Adrenal gland (tissue), 12 donors: Measurements from ENCODE around the gene KLF6. TPM values are rescaled to one million over a fixed set of nuclear protein-coding genes. Genes with fewer than 3 reads are reported as not detected.

Experiments
- DNase-seq, 7 donors: peaks; one replicate each; pipeline ENCODE4 v3.0.0-alpha.2; 2019 to 2020
- H3K27ac ChIP-seq, 5 donors: fragments of 200-600 bp; sonication (generic) in 4 of 5; 1 replicate in 3 of 5; 2 replicates in 2 of 5; pipeline versions ENCODE4 v1.5.1 to v1.8.0; 2016 to 2020; ENCODE audit warnings: mild to moderate bottlenecking in 1 of 5
- H3K27me3 ChIP-seq: fragments of 200-600 bp; 2 replicates; pipeline ENCODE4 v1.8.0; 2021
- H3K36me3 ChIP-seq, 2 donors: fragments of 200-600 bp; replicated peaks in 1 of 2; 1 replicate in 1 of 2; 2 replicates in 1 of 2; pipeline versions ENCODE4 v1.5.1 to v1.8.0; 2018 to 2022
- H3K4me1 ChIP-seq, 2 donors: fragments of 200-600 bp; replicated peaks in 1 of 2; 1 replicate in 1 of 2; 2 replicates in 1 of 2; pipeline versions ENCODE4 v1.5.1 to v1.8.0; 2018 to 2021
- H3K4me3 ChIP-seq, 4 donors: fragments of 200-600 bp; sonication (generic) in 3 of 4; one replicate each; pipeline ENCODE4 v1.5.1; 2016 to 2018
- H3K9me3 ChIP-seq, 3 donors: fragments of 200-600 bp; sonication (generic) in 1 of 3; replicated peaks in 1 of 3; 1 replicate in 2 of 3; 2 replicates in 1 of 3; pipeline versions ENCODE4 v1.5.1 to v1.8.0; 2016 to 2021
- POLR2A ChIP-seq, 2 donors: fragments of 450-650 bp; IDR thresholded peaks; one replicate each; pipeline ENCODE4 v1.6.1; 2017; ENCODE audit warnings: antibody characterized with exemption in 2 of 2, mild to moderate bottlenecking in 2 of 2, moderate library complexity in 1 of 2
- WGBS, 4 donors: extraction: QIAGEN DNeasy Blood & Tissue Kit in 2 of 4; methylation state at CpG; one replicate each; pipeline versions ENCODE4 v1.1.5 to v1.1.7; 2013 to 2017; 5-methylcytosine and 5-hydroxymethylcytosine counted together
- intact Hi-C, 2 donors: fragments of 100-400 bp; cut with DNase I; formaldehyde crosslinking; loops; one replicate each; pipeline versions ENCODE4 v1.14.1 to v1.15.0; 2022 to 2023
- polyA plus RNA-seq, 3 donors: library from polyadenylated mRNA; stranded (reverse); fragments of 200-250 nt in 2 of 3; fragments of 350-450 nt in 1 of 3; fragmentation: Illumina TruSeq in 1 of 3; extraction: RNeasy Lipid Tissue Mini Kit (QIAGEN cat#74804) in 1 of 3; gene quantifications; one replicate each; pipeline ENCODE4 v1.2.3, GENCODE V29; 2013 to 2014
- total RNA-seq, 9 donors: library from RNA; depleted of rRNA in 4 of 9; stranded (reverse); fragments of >200 nt in 4 of 9; fragments of 120-200 nt in 1 of 9; fragmentation: NEBNext Ultra II Directional in 1 of 9; extraction: Animal tissue kit (Norgen Biotek cat#: 25700) in 1 of 9; gene quantifications; one replicate each; pipeline versions ENCODE4 v1.1.0 to v1.2.4, GENCODE V29; 2013 to 2023
- TF ChIP-seq, protein P1 (sequence below), 6 experiments: fragments of 450-650 bp in 4 of 6; fragments of 200-600 bp in 2 of 6; sonication (generic) in 1 of 6; IDR thresholded peaks; 1 replicate in 5 of 6; 2 replicates in 1 of 6; pipeline versions ENCODE4 v1.5.1 to v1.8.0; 2016 to 2021; ENCODE audit warnings: antibody characterized with exemption in 6 of 6, mild to moderate bottlenecking in 2 of 6, moderate library complexity in 1 of 6
- donor health status: healthy with polysubstance abuse.
- donor health status: Bipolar disorder and iron deficiency.
- donor health status: DM: yes; HTN: yes; CAD: no.
- donor health status: DM: no; HTN: no; CAD: no.
- donor health status: DM: no; HTN: no; CAD: no.
- donor health status: DM: yes; HTN: yes; CAD: no.

Gene KLF6
- total and polyA plus RNA-seq, 12 donors: 14.4 to 70.2 (median 26.8) TPM

DNA sequence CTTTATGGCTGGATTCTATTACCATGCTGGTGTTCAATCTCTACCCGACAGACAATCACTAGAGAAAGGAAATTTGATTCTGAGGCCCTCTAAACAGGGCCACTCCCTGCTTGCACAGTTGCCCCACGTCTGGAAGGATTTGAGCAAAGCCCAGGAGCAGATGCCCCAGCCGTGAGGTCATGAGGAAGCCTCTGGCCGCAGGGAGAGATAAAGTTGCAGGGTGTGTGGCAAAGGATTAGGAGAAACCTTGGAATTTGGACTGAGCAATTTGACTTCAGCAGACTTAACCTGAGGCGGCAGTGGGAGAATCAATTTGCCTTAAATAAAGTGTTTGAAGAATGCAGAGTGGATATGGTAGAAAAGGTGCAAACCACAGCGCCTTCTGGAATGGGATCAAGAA is 40.2 kb upstream of the KLF6 start:
- no peaks in the 10 kb centered on the region for H3K36me3 ChIP-seq
- no peak for DNase-seq
- intact Hi-C loops: no loop called here
- peaks cover 5% of the 10 kb centered on the region in 2 donors for H3K4me1 ChIP-seq
- H3K9me3 ChIP-seq: no peaks in the 10 kb centered on the region
- H3K27me3 ChIP-seq: no peaks in the 10 kb centered on the region
- no peak overlapping the region for H3K27ac ChIP-seq
- TF ChIP-seq, protein P1, sequence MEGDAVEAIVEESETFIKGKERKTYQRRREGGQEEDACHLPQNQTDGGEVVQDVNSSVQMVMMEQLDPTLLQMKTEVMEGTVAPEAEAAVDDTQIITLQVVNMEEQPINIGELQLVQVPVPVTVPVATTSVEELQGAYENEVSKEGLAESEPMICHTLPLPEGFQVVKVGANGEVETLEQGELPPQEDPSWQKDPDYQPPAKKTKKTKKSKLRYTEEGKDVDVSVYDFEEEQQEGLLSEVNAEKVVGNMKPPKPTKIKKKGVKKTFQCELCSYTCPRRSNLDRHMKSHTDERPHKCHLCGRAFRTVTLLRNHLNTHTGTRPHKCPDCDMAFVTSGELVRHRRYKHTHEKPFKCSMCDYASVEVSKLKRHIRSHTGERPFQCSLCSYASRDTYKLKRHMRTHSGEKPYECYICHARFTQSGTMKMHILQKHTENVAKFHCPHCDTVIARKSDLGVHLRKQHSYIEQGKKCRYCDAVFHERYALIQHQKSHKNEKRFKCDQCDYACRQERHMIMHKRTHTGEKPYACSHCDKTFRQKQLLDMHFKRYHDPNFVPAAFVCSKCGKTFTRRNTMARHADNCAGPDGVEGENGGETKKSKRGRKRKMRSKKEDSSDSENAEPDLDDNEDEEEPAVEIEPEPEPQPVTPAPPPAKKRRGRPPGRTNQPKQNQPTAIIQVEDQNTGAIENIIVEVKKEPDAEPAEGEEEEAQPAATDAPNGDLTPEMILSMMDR (IDR thresholded peaks at IDR 0.05): no peak
- TF ChIP-seq POLR2A (IDR thresholded peaks at IDR 0.05): no peak
- no peak overlapping the region for H3K4me3 ChIP-seq
- 63 to 75% (median 73%) methylated on average over 6 of the region's 6 CpGs for WGBS, 4 donors

DNA sequence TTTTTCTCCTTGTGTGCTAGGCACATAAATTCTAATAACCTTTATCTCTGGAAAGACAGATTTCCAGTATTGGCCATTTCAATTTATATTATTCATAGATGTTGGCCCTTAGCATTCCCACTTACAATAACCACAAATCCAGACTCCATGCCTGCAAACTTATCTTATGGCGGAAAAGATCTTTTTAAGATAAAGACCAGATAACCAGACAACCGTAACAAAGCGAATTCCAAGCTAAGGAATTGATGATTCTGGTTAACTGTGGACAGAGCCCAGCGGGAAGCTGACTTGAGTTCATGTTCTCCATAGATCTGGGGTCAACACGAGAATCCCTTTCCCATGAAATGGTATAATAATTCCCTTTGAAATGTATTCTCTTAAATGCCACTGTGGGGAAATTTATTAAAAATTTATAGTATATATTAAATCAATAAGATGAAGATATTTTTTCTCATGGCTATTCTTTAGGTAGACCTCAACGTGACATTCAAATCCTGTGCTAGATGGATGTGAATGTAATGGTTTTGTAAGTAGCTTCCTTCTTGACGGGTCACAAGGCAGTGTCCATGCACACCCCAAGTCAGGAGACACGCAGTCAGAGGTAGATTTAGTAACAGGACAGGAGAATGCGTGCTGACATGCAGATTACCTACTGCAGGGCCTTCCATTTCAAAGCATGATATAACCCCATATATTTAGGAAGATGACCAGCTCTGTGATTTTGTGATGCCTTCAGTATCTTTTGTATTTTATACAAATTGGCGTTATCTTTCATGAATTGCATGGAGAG is 37.7 kb upstream of the KLF6 start:
- TF ChIP-seq, protein P1 (IDR thresholded peaks at IDR 0.05): no peak
- TF ChIP-seq POLR2A (IDR thresholded peaks at IDR 0.05): no peak
- intact Hi-C loops: no loop called here
- Histone ChIP-seq H3K4me1 (no peaks in the 10 kb centered on the region), H3K27me3 (no peaks in the 10 kb centered on the region), H3K36me3 (no peaks in the 10 kb centered on the region), H3K27ac (no peak overlapping the region), H3K9me3 (no peaks in the 10 kb centered on the region), H3K4me3 (no peak overlapping the region)
- 89 to 96% (median 91%) methylated on average over 10 of the region's 10 CpGs for WGBS, 4 donors
- DNase-seq: no peak

DNA sequence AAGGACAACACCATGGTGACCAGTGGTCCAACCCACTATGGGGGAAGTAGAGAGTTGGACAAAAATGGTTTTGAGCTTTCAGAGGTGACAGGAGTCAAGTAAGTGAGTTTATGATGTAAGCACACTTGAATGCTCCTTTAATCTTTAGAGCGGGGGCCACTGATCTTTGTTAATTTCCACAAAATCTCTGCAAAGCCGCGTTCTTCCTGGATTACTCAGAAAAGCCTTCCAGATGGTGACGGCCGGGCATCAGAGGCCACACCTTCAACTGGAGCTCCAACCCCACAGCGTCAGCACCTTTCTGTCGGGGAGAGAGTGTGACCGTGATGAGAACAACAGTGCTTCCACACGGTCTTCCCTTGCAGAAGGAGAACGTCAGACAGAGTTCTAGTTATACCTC is 35.2 kb upstream of the KLF6 start:
- H3K4me3 ChIP-seq: no peak overlapping the region
- no peaks in the 10 kb centered on the region for H3K27me3 ChIP-seq
- DNase-seq: no peak
- 82 to 89% (median 88%) methylated on average over 10 of the region's 10 CpGs for WGBS, 4 donors
- TF ChIP-seq, protein P1 (IDR thresholded peaks at IDR 0.05): no peak
- TF ChIP-seq POLR2A (IDR thresholded peaks at IDR 0.05): no peak
- H3K27ac ChIP-seq: no peak overlapping the region
- no peaks in the 10 kb centered on the region for H3K9me3 ChIP-seq
- intact Hi-C loops: no loop called here
- H3K36me3 ChIP-seq: no peaks in the 10 kb centered on the region
- H3K4me1 ChIP-seq: no peaks in the 10 kb centered on the region

DNA sequence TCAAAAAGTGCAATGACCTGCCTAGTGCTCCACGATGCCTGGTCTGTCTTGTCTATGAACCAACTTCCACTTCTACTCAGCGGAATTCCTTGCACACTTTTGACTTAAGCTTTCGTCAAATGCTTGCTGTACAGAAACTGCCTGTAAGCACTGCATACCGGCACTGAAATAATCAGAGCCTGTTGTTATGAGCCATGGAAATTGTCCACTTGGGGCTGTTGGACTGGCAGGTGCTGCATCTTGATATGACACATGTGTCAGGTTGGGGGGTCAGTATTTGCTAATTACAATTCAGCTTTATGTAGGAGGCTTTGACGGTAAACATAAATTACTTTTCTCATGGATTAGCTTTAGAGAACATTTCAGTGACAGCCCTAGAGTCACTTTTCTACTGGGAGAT is 32.0 kb upstream of the KLF6 start:
- Histone ChIP-seq H3K4me1 (peaks cover 0 to under 1% of the 10 kb centered on the region in 2 donors), H3K36me3 (no peaks in the 10 kb centered on the region), H3K27me3 (no peaks in the 10 kb centered on the region), H3K27ac (no peak overlapping the region), H3K4me3 (no peak overlapping the region), H3K9me3 (no peaks in the 10 kb centered on the region)
- TF ChIP-seq, protein P1 (IDR thresholded peaks at IDR 0.05): no peak
- TF ChIP-seq POLR2A (IDR thresholded peaks at IDR 0.05): no peak
- intact Hi-C loops: no loop called here
- WGBS, 4 donors: 84 to 94% (median 88%) methylated on average over 5 of the region's 5 CpGs
- no peak for DNase-seq
